Measurements from ENCODE around the gene SLIT3.
"Not testable (repeated sequence)": the region's sequence is repeated elsewhere in the genome, so short reads cannot be mapped to it uniquely, and the experiment has no call there.

The SLIT3 gene

GRCh38 chr5:168752416-168753190 is 548.3 kb downstream of the SLIT3 start:
- TF ChIP-seq CTCF (conservative IDR thresholded peaks at IDR 0.05; ENCODE audit: low read length) = no peak
- no peak for DNase-seq (ENCODE audit: low read depth)
- no peak overlapping the region for H3K4me3 ChIP-seq (ENCODE audit: low read length)

GRCh38 chr5:168752012-168752411 is 548.9 kb downstream of the SLIT3 start:
- no peak for TF ChIP-seq CTCF (conservative IDR thresholded peaks at IDR 0.05; ENCODE audit: low read length)
- DNase-seq (ENCODE audit: low read depth) = no peak

GRCh38 chr5:168750926-168751325 is 550.0 kb downstream of the SLIT3 start:
- DNase-seq (ENCODE audit: low read depth) = no peak
- no peak overlapping the region for H3K4me3 ChIP-seq (ENCODE audit: low read length)
- no peak for TF ChIP-seq CTCF (conservative IDR thresholded peaks at IDR 0.05; ENCODE audit: low read length)

More at GRCh38 chr5:168752012-168752411, 548.9 kb downstream of the SLIT3 start:
- no peak overlapping the region for H3K4me3 ChIP-seq (ENCODE audit: low read length)

- no peak for DNase-seq (ENCODE audit: low read depth)
- no peak for TF ChIP-seq CTCF (conservative IDR thresholded peaks at IDR 0.05; ENCODE audit: low read length)
- no peak overlapping the region for H3K4me3 ChIP-seq (ENCODE audit: low read length)
Measured at GRCh38 chr5:168749391-168750100, 551.4 kb downstream of the SLIT3 start.

GRCh38 chr5:168747987-168748777 is 552.8 kb downstream of the SLIT3 start:
- TF ChIP-seq CTCF (conservative IDR thresholded peaks at IDR 0.05; ENCODE audit: low read length) = peak; percentile 59

GRCh38 chr5:168746893-168747640 is 553.9 kb downstream of the SLIT3 start:
- DNase-seq (ENCODE audit: low read depth) = peak; percentile 16
- no peak overlapping the region for H3K4me3 ChIP-seq (ENCODE audit: low read length)
- TF ChIP-seq CTCF (conservative IDR thresholded peaks at IDR 0.05; ENCODE audit: low read length) = no peak

More at GRCh38 chr5:168747987-168748777, 552.8 kb downstream of the SLIT3 start:
- peak; percentile 13 for DNase-seq (ENCODE audit: low read depth)
- no peak overlapping the region for H3K4me3 ChIP-seq (ENCODE audit: low read length)

GRCh38 chr5:168746126-168746892 is 554.6 kb downstream of the SLIT3 start:
- not testable (repeated sequence) for DNase-seq (ENCODE audit: low read depth)

More at GRCh38 chr5:168746126-168746892, 554.6 kb downstream of the SLIT3 start:
- not testable (repeated sequence) for H3K4me3 ChIP-seq (ENCODE audit: low read length)
